HepG2 (cell line): Measurements from ENCODE around the gene SIGLEC7. TPM values are rescaled to one million over a fixed set of nuclear protein-coding genes. Genes with fewer than 3 reads are reported as not detected.

Experiments used
- ARID3A ChIP-seq: IDR thresholded peaks from 2 replicates; pipeline ENCODE4 v1.6.1; 2012; ENCODE audit warnings: low read depth, low read length, improper control_type of control experiment
- ARNT ChIP-seq: fragments of 450-650 bp; IDR thresholded peaks from 2 replicates; pipeline ENCODE4 v1.6.1; 2017
- BRD4 ChIP-seq: sonication (generic); formaldehyde crosslinking; IDR thresholded peaks from 2 replicates; pipeline ENCODE4 v1.4.0; 2020; ENCODE audit warnings: missing genetic modification reagents
- DPF2 ChIP-seq: sonication (generic); formaldehyde crosslinking; IDR thresholded peaks from 2 replicates; pipeline ENCODE4 v1.4.0; 2020; ENCODE audit warnings: mild to moderate bottlenecking, low read depth, missing genetic modification reagents, borderline replicate concordance
- HES4 ChIP-seq: sonication (generic); formaldehyde crosslinking; IDR thresholded peaks from 2 replicates; pipeline ENCODE4 v1.9.0; 2021; ENCODE audit warnings: mild to moderate bottlenecking, missing genetic modification reagents, borderline replicate concordance
- KDM5A ChIP-seq: fragments of 200-600 bp; sonication (generic); IDR thresholded peaks from 2 replicates; pipeline ENCODE4 v1.7.0; 2018; ENCODE audit warnings: antibody characterized with exemption, mild to moderate bottlenecking, low read length, borderline replicate concordance
- KLF12 ChIP-seq: sonication (generic); formaldehyde crosslinking; IDR thresholded peaks from 2 replicates; pipeline ENCODE4 v1.4.0; 2020; ENCODE audit warnings: missing genetic modification reagents, borderline replicate concordance
- MEIS1 ChIP-seq: sonication (generic); formaldehyde crosslinking; IDR thresholded peaks from 2 replicates; pipeline ENCODE4 v1.9.0; 2021; ENCODE audit warnings: mild to moderate bottlenecking, missing genetic modification reagents, moderate library complexity, borderline replicate concordance
- POGK ChIP-seq: sonication (generic); formaldehyde crosslinking; conservative IDR thresholded peaks from 2 replicates; pipeline ENCODE4 v1.8.0; 2022; ENCODE audit warnings: mild to moderate bottlenecking, moderate library complexity, missing genetic modification reagents
- RAD21 ChIP-seq: fragments of 450-650 bp; formaldehyde crosslinking; IDR thresholded peaks from 2 replicates; pipeline ENCODE4 v1.5.0; 2020; ENCODE audit warnings: mild to moderate bottlenecking
- STAT5B ChIP-seq: sonication (generic); formaldehyde crosslinking; IDR thresholded peaks from 2 replicates; pipeline ENCODE4 v1.4.0; 2020; ENCODE audit warnings: missing genetic modification reagents
- TERF1 ChIP-seq: sonication (generic); formaldehyde crosslinking; IDR thresholded peaks from 2 replicates; pipeline ENCODE4 v1.8.0; 2022; ENCODE audit warnings: mild to moderate bottlenecking, missing genetic modification reagents, moderate library complexity
- TRIM22 ChIP-seq: fragments of 450-650 bp; IDR thresholded peaks from 2 replicates; pipeline ENCODE4 v1.6.1; 2017
- YY1 ChIP-seq: IDR thresholded peaks from 2 replicates; pipeline ENCODE4 v1.6.1; 2011; ENCODE audit warnings: low read length, low read depth, moderate library complexity, mild to moderate bottlenecking; ENCODE audit not compliant: insufficient read depth, insufficient replicate concordance
- ZFP36L1 ChIP-seq: sonication (generic); formaldehyde crosslinking; IDR thresholded peaks from 2 replicates; pipeline ENCODE4 v1.8.0; 2022; ENCODE audit warnings: mild to moderate bottlenecking, missing genetic modification reagents, moderate library complexity
- ZKSCAN8 ChIP-seq: IDR thresholded peaks from 2 replicates; pipeline ENCODE4 v1.6.1; 2016; ENCODE audit warnings: borderline replicate concordance, missing genetic modification reagents, missing compliant biosample characterization
- ZNF589 ChIP-seq: sonication (generic); formaldehyde crosslinking; conservative IDR thresholded peaks from 2 replicates; pipeline ENCODE4 v1.8.0; 2022; ENCODE audit warnings: mild to moderate bottlenecking, moderate library complexity, missing genetic modification reagents
- ZNF619 ChIP-seq: sonication (generic); formaldehyde crosslinking; IDR thresholded peaks from 2 replicates; pipeline ENCODE4 v1.4.0; 2020; ENCODE audit warnings: mild to moderate bottlenecking, missing genetic modification reagents
- ZNF672 ChIP-seq: sonication (generic); formaldehyde crosslinking; IDR thresholded peaks from 2 replicates; pipeline ENCODE4 v1.8.1; 2022; ENCODE audit warnings: missing genetic modification reagents
- ZNF891 ChIP-seq: sonication (generic); formaldehyde crosslinking; IDR thresholded peaks from 2 replicates; pipeline ENCODE4 v1.5.0; 2020; ENCODE audit warnings: mild to moderate bottlenecking, missing genetic modification reagents
- ZSCAN5A ChIP-seq: sonication (generic); formaldehyde crosslinking; IDR thresholded peaks from 2 replicates; pipeline ENCODE4 v1.8.0; 2022; ENCODE audit warnings: mild to moderate bottlenecking, missing genetic modification reagents, borderline replicate concordance
- polyA plus RNA-seq, 8 experiments: library from polyadenylated mRNA; depleted of rRNA in 3 of 8; stranded (reverse) in 7 of 8; unstranded in 1 of 8; fragments of >200 nt; fragmentation: Illumina TruSeq in 4 of 8; extraction: Trizol in 4 of 8; gene quantifications; 2 replicates each; pipeline versions ENCODE4 v1.2.1 to v1.2.3, GENCODE V29; 2011 to 2016; ENCODE audit warnings: low read depth in 4 of 8, missing spikeins in 1 of 8, mixed read lengths in 1 of 8; ENCODE audit not compliant: insufficient read depth in 1 of 8
- total RNA-seq, 5 experiments: library from RNA; depleted of rRNA; stranded (reverse); fragments of >200 nt; fragmentation: Illumina TruSeq; extraction: Trizol; gene quantifications; 2 replicates each; pipeline ENCODE4 v1.2.3, GENCODE V29; 2016; ENCODE audit warnings: low read depth in 1 of 5

The SIGLEC7 gene
- total and polyA plus RNA-seq, 2 of the 13 experiments (the other 11 are each of a cell fraction or from before 2014, with no cell fraction given) = not detected

GRCh38 chr19:51108066-51108804, 33.9 kb upstream of the SIGLEC7 start, which contains the start of gene CTU1 (continued):
- TF ChIP-seq ZNF891 (CRISPR knock-in tag) (no peak), ZNF619 (CRISPR knock-in tag) (peak; percentile 79; the same call in 1 of the 2 replicates), BRD4 (no peak), ZKSCAN8 (CRISPR knock-in tag) (no peak), MEIS1 (CRISPR knock-in tag) (0 out of 2 replicates have a peak, but pooled peaks have one; percentile 25), HES4 (CRISPR knock-in tag) (peak; percentile 35; the same call in 1 of the 2 replicates), TRIM22 (no peak), DPF2 (no peak), ZSCAN5A (CRISPR knock-in tag) (no peak), STAT5B (CRISPR knock-in tag) (no peak), ZNF589 (CRISPR knock-in tag) (no peak), KLF12 (CRISPR knock-in tag) (peak; percentile 86; the same call in 1 of the 2 replicates), POGK (peak; percentile 67; the same call in 1 of the 2 replicates), KDM5A (0 out of 2 replicates have a peak, but pooled peaks have one; percentile 29), ZFP36L1 (no peak), ZNF672 (CRISPR knock-in tag) (no peak), TERF1 (CRISPR knock-in tag) (no peak), ARNT (no peak), YY1 (peak; percentile 73), RAD21 (CRISPR knock-in tag) (no peak), ARID3A (no peak)
